ENCODE results near the gene MERTK. TPM values are rescaled to one million over a fixed set of nuclear protein-coding genes. Genes with fewer than 3 reads are reported as not detected.

Gene MERTK
- total and polyA plus RNA-seq, 2 of the 13 experiments (the other 11 are each of a cell fraction or from before 2014, with no cell fraction given) = 37.3 to 44.7 TPM

DNA sequence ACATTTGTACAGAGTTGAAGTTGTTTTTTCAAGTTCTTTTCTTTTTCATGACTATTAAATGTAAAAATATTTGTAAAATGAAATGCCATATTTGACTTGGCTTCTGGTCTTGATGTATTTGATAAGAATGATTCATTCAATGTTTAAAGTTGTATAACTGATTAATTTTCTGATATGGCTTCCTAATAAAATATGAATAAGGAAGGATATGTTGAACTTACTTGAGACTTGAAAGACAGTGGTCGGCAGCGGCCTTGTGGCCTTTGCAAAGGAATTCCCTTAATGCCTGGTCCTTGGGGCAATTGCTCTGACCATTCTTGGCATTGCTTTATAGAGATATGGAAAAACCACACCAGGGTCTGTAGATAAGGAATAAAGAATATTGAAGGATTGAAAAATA is 130.8 kb downstream of the MERTK start:
- 99% methylated on average over 2 of the region's 2 CpGs for WGBS (ENCODE audit: low lambda C conversion rate)
- Histone ChIP-seq H3K4me3 (replicated peaks in 1 of 3; ENCODE audit: insufficient read depth in 1 of 3, low read depth in 2 of 3, low read length in 3 of 3) (no peak overlapping the region), H3K9me3 (ENCODE audit: low read length) (no peaks in the 10 kb centered on the region), H4K20me1 (ENCODE audit: insufficient read depth, low read length) (no peaks in the 10 kb centered on the region), H3K36me3 (replicated peaks in 1 of 2; ENCODE audit: control insufficient read depth in 1 of 2, insufficient read depth in 2 of 2, low read length in 2 of 2) (peaks cover 12 to 28% of the 10 kb centered on the region in 2 experiments; a peak in 4 of 5 replicates), H2AFZ (ENCODE audit: low read length) (no peak overlapping the region), H3K79me2 (ENCODE audit: insufficient read depth, low read length) (no peaks in the 10 kb centered on the region), H3K4me1 (ENCODE audit: insufficient read depth, low read length) (peaks cover 18% of the 10 kb centered on the region), H3K4me2 (ENCODE audit: low read depth, low read length) (no peak overlapping the region), H3K9ac (ENCODE audit: insufficient read depth, low read depth, low read length) (no peak overlapping the region), H3K27me3 (ENCODE audit: control insufficient read depth in 1 of 2, insufficient read depth in 2 of 2, low read length in 2 of 2) (no peaks in the 10 kb centered on the region), H3K27ac (ENCODE audit: extremely low read length, insufficient read depth, low read length) (no peak overlapping the region)
- intact Hi-C loops (cut with micrococcal nuclease; ENCODE audit: unreplicated experiment) = no loop called here
- ATAC-seq = no peak
- in situ Hi-C loops (cut with HindIII; ENCODE audit: extremely low pct_ligation_motif_present, low pct_unique_long_range_greater_than_20kb) = no loop called here
- TF ChIP-seq, protein P1, sequence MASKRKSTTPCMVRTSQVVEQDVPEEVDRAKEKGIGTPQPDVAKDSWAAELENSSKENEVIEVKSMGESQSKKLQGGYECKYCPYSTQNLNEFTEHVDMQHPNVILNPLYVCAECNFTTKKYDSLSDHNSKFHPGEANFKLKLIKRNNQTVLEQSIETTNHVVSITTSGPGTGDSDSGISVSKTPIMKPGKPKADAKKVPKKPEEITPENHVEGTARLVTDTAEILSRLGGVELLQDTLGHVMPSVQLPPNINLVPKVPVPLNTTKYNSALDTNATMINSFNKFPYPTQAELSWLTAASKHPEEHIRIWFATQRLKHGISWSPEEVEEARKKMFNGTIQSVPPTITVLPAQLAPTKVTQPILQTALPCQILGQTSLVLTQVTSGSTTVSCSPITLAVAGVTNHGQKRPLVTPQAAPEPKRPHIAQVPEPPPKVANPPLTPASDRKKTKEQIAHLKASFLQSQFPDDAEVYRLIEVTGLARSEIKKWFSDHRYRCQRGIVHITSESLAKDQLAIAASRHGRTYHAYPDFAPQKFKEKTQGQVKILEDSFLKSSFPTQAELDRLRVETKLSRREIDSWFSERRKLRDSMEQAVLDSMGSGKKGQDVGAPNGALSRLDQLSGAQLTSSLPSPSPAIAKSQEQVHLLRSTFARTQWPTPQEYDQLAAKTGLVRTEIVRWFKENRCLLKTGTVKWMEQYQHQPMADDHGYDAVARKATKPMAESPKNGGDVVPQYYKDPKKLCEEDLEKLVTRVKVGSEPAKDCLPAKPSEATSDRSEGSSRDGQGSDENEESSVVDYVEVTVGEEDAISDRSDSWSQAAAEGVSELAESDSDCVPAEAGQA (IDR thresholded peaks at IDR 0.05; ENCODE audit: low read depth) = no peak
- TF ChIP-seq, protein P1 (CRISPR knock-in tag; IDR thresholded peaks at IDR 0.05; ENCODE audit: borderline replicate concordance) = no peak
- TF ChIP-seq ZNF749 (CRISPR knock-in tag; IDR thresholded peaks at IDR 0.05; ENCODE audit: borderline replicate concordance) (no peak), CHD2 (IDR thresholded peaks at IDR 0.05; ENCODE audit: low read depth, low read length) (no peak), SAFB2 (CRISPR knock-in tag; IDR thresholded peaks at IDR 0.05; ENCODE audit: borderline replicate concordance, low read depth) (no peak), ELF1 (CRISPR knock-in tag; IDR thresholded peaks at IDR 0.05) (no peak), ZNF343 (CRISPR knock-in tag; IDR thresholded peaks at IDR 0.05) (no peak), ZNF567 (CRISPR knock-in tag; IDR thresholded peaks at IDR 0.05; ENCODE audit: borderline replicate concordance) (no peak), U2AF1 (optimal IDR thresholded peaks at IDR 0.05; ENCODE audit: low read depth, low read length) (no peak), HNRNPK (IDR thresholded peaks at IDR 0.05; ENCODE audit: low read depth, low read length, poor library complexity, severe bottlenecking) (no peak), POLR2AphosphoS5 (IDR thresholded peaks at IDR 0.05; ENCODE audit: low read depth, low read length) (no peak), ZBTB3 (CRISPR knock-in tag; IDR thresholded peaks at IDR 0.05; ENCODE audit: borderline replicate concordance, low read depth) (no peak), HDAC6 (IDR thresholded peaks at IDR 0.05; ENCODE audit: low read depth, low read length) (no peak)
- TF ChIP-seq, protein P2, sequence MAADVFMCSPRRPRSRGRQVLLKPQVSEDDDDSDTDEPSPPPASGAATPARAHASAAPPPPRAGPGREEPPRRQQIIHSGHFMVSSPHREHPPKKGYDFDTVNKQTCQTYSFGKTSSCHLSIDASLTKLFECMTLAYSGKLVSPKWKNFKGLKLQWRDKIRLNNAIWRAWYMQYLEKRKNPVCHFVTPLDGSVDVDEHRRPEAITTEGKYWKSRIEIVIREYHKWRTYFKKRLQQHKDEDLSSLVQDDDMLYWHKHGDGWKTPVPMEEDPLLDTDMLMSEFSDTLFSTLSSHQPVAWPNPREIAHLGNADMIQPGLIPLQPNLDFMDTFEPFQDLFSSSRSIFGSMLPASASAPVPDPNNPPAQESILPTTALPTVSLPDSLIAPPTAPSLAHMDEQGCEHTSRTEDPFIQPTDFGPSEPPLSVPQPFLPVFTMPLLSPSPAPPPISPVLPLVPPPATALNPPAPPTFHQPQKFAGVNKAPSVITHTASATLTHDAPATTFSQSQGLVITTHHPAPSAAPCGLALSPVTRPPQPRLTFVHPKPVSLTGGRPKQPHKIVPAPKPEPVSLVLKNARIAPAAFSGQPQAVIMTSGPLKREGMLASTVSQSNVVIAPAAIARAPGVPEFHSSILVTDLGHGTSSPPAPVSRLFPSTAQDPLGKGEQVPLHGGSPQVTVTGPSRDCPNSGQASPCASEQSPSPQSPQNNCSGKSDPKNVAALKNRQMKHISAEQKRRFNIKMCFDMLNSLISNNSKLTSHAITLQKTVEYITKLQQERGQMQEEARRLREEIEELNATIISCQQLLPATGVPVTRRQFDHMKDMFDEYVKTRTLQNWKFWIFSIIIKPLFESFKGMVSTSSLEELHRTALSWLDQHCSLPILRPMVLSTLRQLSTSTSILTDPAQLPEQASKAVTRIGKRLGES (CRISPR knock-in tag; IDR thresholded peaks at IDR 0.05; ENCODE audit: borderline replicate concordance) = no peak
- TF ChIP-seq, protein P3, sequence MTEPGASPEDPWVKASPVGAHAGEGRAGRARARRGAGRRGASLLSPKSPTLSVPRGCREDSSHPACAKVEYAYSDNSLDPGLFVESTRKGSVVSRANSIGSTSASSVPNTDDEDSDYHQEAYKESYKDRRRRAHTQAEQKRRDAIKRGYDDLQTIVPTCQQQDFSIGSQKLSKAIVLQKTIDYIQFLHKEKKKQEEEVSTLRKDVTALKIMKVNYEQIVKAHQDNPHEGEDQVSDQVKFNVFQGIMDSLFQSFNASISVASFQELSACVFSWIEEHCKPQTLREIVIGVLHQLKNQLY (CRISPR knock-in tag; IDR thresholded peaks at IDR 0.05) = no peak
- FAIRE-seq = no peak
- BruUV-seq (replicated peaks) = no TSS peak
- ChIA-PET CTCF (ENCODE audit: low intra/inter-chr PET ratio, low total read pairs) (no interaction called here), POLR2A (interaction anchor here (2.0 kb wide), 1 partner anchor 132 kb away, joined by 4 read pairs; no protein-coding TSS in a partner anchor)
- DNase-seq (ENCODE audit: low spot score) = no peak
